Cerebellar nuclear complex (tissue), 1 donor: ENCODE data around the gene PRKCB.
"Not testable (repeated sequence)": the region's sequence is repeated elsewhere in the genome, so short reads cannot be mapped to it uniquely, and the experiment has no call there.

Source experiments
- DNase-seq, 2 experiments: peaks; one replicate each; lab custom pipeline; 2025; lab: John Stamatoyannopoulos, UW

The PRKCB gene

GRCh38 chr16:24005577-24005976 is 169.8 kb downstream of the PRKCB start:
- no peak for DNase-seq

- DNase-seq: no peak
Observed at GRCh38 chr16:24007391-24007790, 171.6 kb downstream of the PRKCB start.

GRCh38 chr16:24007934-24008333 is 172.2 kb downstream of the PRKCB start:
- no peak for DNase-seq

GRCh38 chr16:24009098-24009497 is 173.3 kb downstream of the PRKCB start:
- DNase-seq: no peak

GRCh38 chr16:24009955-24010354 is 174.2 kb downstream of the PRKCB start:
- DNase-seq: no peak

GRCh38 chr16:24010440-24011089 is 174.8 kb downstream of the PRKCB start:
- peak in 1 of 2 experiments; percentile 10 for DNase-seq

GRCh38 chr16:24011237-24011636 is 175.5 kb downstream of the PRKCB start:
- DNase-seq: no peak

- DNase-seq: no peak
Observed at GRCh38 chr16:24013054-24013636, 177.4 kb downstream of the PRKCB start.

- DNase-seq: peak; percentile 4 to 19
Observed at GRCh38 chr16:24013864-24014645, 178.3 kb downstream of the PRKCB start.

- not testable (repeated sequence) for DNase-seq
Observed at GRCh38 chr16:24014955-24015354, 179.2 kb downstream of the PRKCB start.

GRCh38 chr16:24015923-24016322 is 180.1 kb downstream of the PRKCB start:
- DNase-seq: no peak

GRCh38 chr16:24018485-24018884 is 182.7 kb downstream of the PRKCB start:
- no peak for DNase-seq

- no peak for DNase-seq
Observed at GRCh38 chr16:24022797-24023196, 187.0 kb downstream of the PRKCB start.

- DNase-seq: no peak
Observed at GRCh38 chr16:24023621-24024020, 187.8 kb downstream of the PRKCB start.

GRCh38 chr16:24024971-24025370 is 189.2 kb downstream of the PRKCB start:
- DNase-seq: no peak

- DNase-seq: no peak
Observed at GRCh38 chr16:24027466-24027865, 191.7 kb downstream of the PRKCB start.

- DNase-seq: not testable (repeated sequence)
Observed at GRCh38 chr16:24029841-24030240, 194.1 kb downstream of the PRKCB start.

- no peak for DNase-seq
Observed at GRCh38 chr16:24035127-24035842, 199.5 kb downstream of the PRKCB start.

- no peak for DNase-seq
Observed at GRCh38 chr16:24036038-24036543, 200.3 kb downstream of the PRKCB start.

- DNase-seq: peak in 1 of 2 experiments; percentile 21
Observed at GRCh38 chr16:24036614-24037013, 200.8 kb downstream of the PRKCB start.

- no peak for DNase-seq
Observed at GRCh38 chr16:24037335-24037734, 201.6 kb downstream of the PRKCB start.
